ENCODE measurements around the gene PSMD11. TPM values are rescaled to one million over a fixed set of nuclear protein-coding genes. Genes with fewer than 3 reads are reported as not detected.

Gene PSMD11
- total and polyA plus RNA-seq, 2 of the 13 experiments (the other 11 are each of a cell fraction or from before 2014, with no cell fraction given) = 69.8 to 152 TPM

- 0 out of 4 replicates have a peak, but pooled peaks of 1 of the 2 experiments have one; percentile 10 for TF ChIP-seq EP300 (IDR thresholded peaks at IDR 0.05; ENCODE audit: low read depth in 2 of 2, low read length in 2 of 2)
- TF ChIP-seq EP300 (CRISPR knock-in tag; IDR thresholded peaks at IDR 0.05; ENCODE audit: borderline replicate concordance) = no peak
- TF ChIP-seq HNF4A (CRISPR knock-in tag; IDR thresholded peaks at IDR 0.05) = no peak
- TF ChIP-seq HMG20B (CRISPR knock-in tag; conservative IDR thresholded peaks at IDR 0.05) = no peak
- no peak for TF ChIP-seq ZNF432 (CRISPR knock-in tag; IDR thresholded peaks at IDR 0.05; ENCODE audit: borderline replicate concordance)
- 0 out of 2 replicates have a peak, but pooled peaks have one; percentile 4 for TF ChIP-seq ZSCAN25 (CRISPR knock-in tag; IDR thresholded peaks at IDR 0.05)
- no peak for TF ChIP-seq DPF2 (CRISPR knock-in tag; IDR thresholded peaks at IDR 0.05; ENCODE audit: borderline replicate concordance, low read depth)
- no peak for TF ChIP-seq NBN (conservative IDR thresholded peaks at IDR 0.05)
- TF ChIP-seq ZNF234 (CRISPR knock-in tag; conservative IDR thresholded peaks at IDR 0.05) = no peak
- TF ChIP-seq KLF6 (CRISPR knock-in tag; IDR thresholded peaks at IDR 0.05) = 0 out of 2 replicates have a peak, but pooled peaks have one; percentile 15
- no peak for TF ChIP-seq MAFF (IDR thresholded peaks at IDR 0.05; ENCODE audit: low read depth, low read length)
- TF ChIP-seq GATAD1 (CRISPR knock-in tag; IDR thresholded peaks at IDR 0.05) = peak; percentile 88
- peak; percentile 67; the same call in 1 of the 2 replicates for TF ChIP-seq ELF3 (CRISPR knock-in tag; IDR thresholded peaks at IDR 0.05)
- 0 out of 2 replicates have a peak, but pooled peaks have one; percentile 63 for TF ChIP-seq ZNF678 (CRISPR knock-in tag; IDR thresholded peaks at IDR 0.05)
- peak; percentile 98 for TF ChIP-seq GABPB1 (CRISPR knock-in tag; IDR thresholded peaks at IDR 0.05)
- 0 out of 2 replicates have a peak, but pooled peaks have one; percentile 10 for TF ChIP-seq ZNF768 (CRISPR knock-in tag; IDR thresholded peaks at IDR 0.05)
- TF ChIP-seq ZNF569 (CRISPR knock-in tag; IDR thresholded peaks at IDR 0.05; ENCODE audit: borderline replicate concordance) = 0 out of 2 replicates have a peak, but pooled peaks have one; percentile 36
- TF ChIP-seq HOMEZ (CRISPR knock-in tag; IDR thresholded peaks at IDR 0.05; ENCODE audit: low read depth) = no peak
- TF ChIP-seq YEATS4 (CRISPR knock-in tag; IDR thresholded peaks at IDR 0.05; ENCODE audit: borderline replicate concordance) = peak; percentile 69; the same call in 1 of the 2 replicates
- no peak for TF ChIP-seq PRDM15 (CRISPR knock-in tag; IDR thresholded peaks at IDR 0.05)
- TF ChIP-seq ZBTB7A (CRISPR knock-in tag; IDR thresholded peaks at IDR 0.05) = peak; percentile 77; the same call in 1 of the 2 replicates
- peak; percentile 65; the same call in 1 of the 2 replicates for TF ChIP-seq GMEB2 (CRISPR knock-in tag; IDR thresholded peaks at IDR 0.05; ENCODE audit: low read depth)
- TF ChIP-seq JUND (CRISPR knock-in tag; IDR thresholded peaks at IDR 0.05) = peak; percentile 39; the same call in 1 of the 2 replicates
- TF ChIP-seq NFE2L2 (IDR thresholded peaks at IDR 0.05; ENCODE audit: low read length) = peak; percentile 14; the same call in 1 of the 2 replicates
These were observed at the start of gene PSMD11 (continued) for GRCh38 chr17:32444301-32445073.
